Measurements from ENCODE around the gene EGLN3. TPM values are rescaled to one million over a fixed set of nuclear protein-coding genes. Genes with fewer than 3 reads are reported as not detected.

Gene EGLN3
- total and polyA plus RNA-seq, 2 donors (not counting 3 experiments of a cell fraction or from before 2014, with no cell fraction given), result 0.20 TPM; not detected in 1

GRCh38 chr14:33993246-33993645 lies 42.4 kb upstream of the EGLN3 start:
- dilution Hi-C loops (cut with MboI; ENCODE audit: extremely low pct_ligation_motif_present, low sequenced_read_pairs) (no loop called here), intact Hi-C loops (cut with micrococcal nuclease) (no loop called here)
- Histone ChIP-seq H3K4me1 (ENCODE audit: control insufficient read depth, extremely low read depth, insufficient read depth, low read length) (no peaks in the 10 kb centered on the region), H3K27me3 (ENCODE audit: control insufficient read depth in 2 of 2, insufficient read depth in 2 of 2, low read length in 2 of 2) (peaks cover under 1 to 2% of the 10 kb centered on the region in 2 experiments), H4K20me1 (replicated peaks; ENCODE audit: control insufficient read depth, extremely low read depth, insufficient read depth, low read length) (no peaks in the 10 kb centered on the region), H3K9me1 (replicated peaks; ENCODE audit: control insufficient read depth, extremely low read depth, insufficient read depth, low read length) (no peaks in the 10 kb centered on the region), H3K79me2 (ENCODE audit: control insufficient read depth, insufficient read depth, low read length) (no peaks in the 10 kb centered on the region), H3K9ac (replicated peaks; ENCODE audit: extremely low read depth, insufficient read depth, low read length) (no peak overlapping the region), H3K36me3 (ENCODE audit: control insufficient read depth in 2 of 2, extremely low read depth in 1 of 2, insufficient read depth in 2 of 2, low read length in 2 of 2) (no peaks in the 10 kb centered on the region), H3K27ac (ENCODE audit: insufficient read depth, low read depth, low read length) (no peak overlapping the region), H2AFZ (ENCODE audit: low read depth, low read length) (no peak overlapping the region), H3K4me3 (replicated peaks in 1 of 3; ENCODE audit: insufficient read depth in 1 of 3, low read depth in 1 of 3, low read length in 3 of 3) (no peak overlapping the region), H3K9me3 (replicated peaks; ENCODE audit: control insufficient read depth, insufficient read depth, low read length) (no peaks in the 10 kb centered on the region), H3K4me2 (ENCODE audit: insufficient read depth, low read length) (no peak overlapping the region)
- BruUV-seq (replicated peaks), result no TSS peak
- no peak for DNase-seq (ENCODE audit: low read depth, low spot score)
- TF ChIP-seq POLR2A (IDR thresholded peaks at IDR 0.05; ENCODE audit: low read depth, low read length) (no peak), FOS (IDR thresholded peaks at IDR 0.05; ENCODE audit: borderline replicate concordance, insufficient read depth, low read length) (no peak), POLR2AphosphoS5 (IDR thresholded peaks at IDR 0.05; ENCODE audit: insufficient read depth, low read depth, low read length) (no peak), EZH2 (IDR thresholded peaks at IDR 0.05; ENCODE audit: borderline replicate concordance, low read depth, low read length, severe bottlenecking) (no peak), JUN (IDR thresholded peaks at IDR 0.05; ENCODE audit: borderline replicate concordance, insufficient read depth, insufficient read length, low read depth) (no peak), MYC (IDR thresholded peaks at IDR 0.05; ENCODE audit: low read depth, low read length) (no peak), GATA2 (IDR thresholded peaks at IDR 0.05; ENCODE audit: insufficient read depth, insufficient read length, low read depth, low read length) (no peak)
- TF ChIP-seq, protein P1, sequence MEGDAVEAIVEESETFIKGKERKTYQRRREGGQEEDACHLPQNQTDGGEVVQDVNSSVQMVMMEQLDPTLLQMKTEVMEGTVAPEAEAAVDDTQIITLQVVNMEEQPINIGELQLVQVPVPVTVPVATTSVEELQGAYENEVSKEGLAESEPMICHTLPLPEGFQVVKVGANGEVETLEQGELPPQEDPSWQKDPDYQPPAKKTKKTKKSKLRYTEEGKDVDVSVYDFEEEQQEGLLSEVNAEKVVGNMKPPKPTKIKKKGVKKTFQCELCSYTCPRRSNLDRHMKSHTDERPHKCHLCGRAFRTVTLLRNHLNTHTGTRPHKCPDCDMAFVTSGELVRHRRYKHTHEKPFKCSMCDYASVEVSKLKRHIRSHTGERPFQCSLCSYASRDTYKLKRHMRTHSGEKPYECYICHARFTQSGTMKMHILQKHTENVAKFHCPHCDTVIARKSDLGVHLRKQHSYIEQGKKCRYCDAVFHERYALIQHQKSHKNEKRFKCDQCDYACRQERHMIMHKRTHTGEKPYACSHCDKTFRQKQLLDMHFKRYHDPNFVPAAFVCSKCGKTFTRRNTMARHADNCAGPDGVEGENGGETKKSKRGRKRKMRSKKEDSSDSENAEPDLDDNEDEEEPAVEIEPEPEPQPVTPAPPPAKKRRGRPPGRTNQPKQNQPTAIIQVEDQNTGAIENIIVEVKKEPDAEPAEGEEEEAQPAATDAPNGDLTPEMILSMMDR (IDR thresholded peaks at IDR 0.05; ENCODE audit: extremely low read depth in 1 of 2, insufficient read depth in 1 of 2, low read depth in 1 of 2, low read length in 2 of 2), result no peak
- TF ChIP-seq, protein P2, sequence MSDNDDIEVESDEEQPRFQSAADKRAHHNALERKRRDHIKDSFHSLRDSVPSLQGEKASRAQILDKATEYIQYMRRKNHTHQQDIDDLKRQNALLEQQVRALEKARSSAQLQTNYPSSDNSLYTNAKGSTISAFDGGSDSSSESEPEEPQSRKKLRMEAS (IDR thresholded peaks at IDR 0.05; ENCODE audit: insufficient read depth, insufficient read length), result no peak
- no peak for FAIRE-seq
- CTCF ChIA-PET, result no interaction called here
- POLR2A ChIA-PET, result no interaction called here

Data from endothelial cell of umbilical vein (primary cell).